HG02642 (cell line): ENCODE measurements around the gene DLG2.
"Not testable (repeated sequence)": the region's sequence is repeated elsewhere in the genome, so short reads cannot be mapped to it uniquely, and the experiment has no call there.

ENCODE experiments used
- ATAC-seq: cut with Tn5 transposase; IDR thresholded peaks from one replicate; pipeline ENCODE4 v1.9.1; 2021; ENCODE audit warnings: mild to moderate bottlenecking; ENCODE audit not compliant: unreplicated experiment, poor library complexity

DLG2 gene

GRCh38 chr11:84819537-84819936, 807.6 kb downstream of the DLG2 start:
- ATAC-seq = no peak

GRCh38 chr11:84819128-84819527, 808.0 kb downstream of the DLG2 start:
- ATAC-seq = no peak

DNA sequence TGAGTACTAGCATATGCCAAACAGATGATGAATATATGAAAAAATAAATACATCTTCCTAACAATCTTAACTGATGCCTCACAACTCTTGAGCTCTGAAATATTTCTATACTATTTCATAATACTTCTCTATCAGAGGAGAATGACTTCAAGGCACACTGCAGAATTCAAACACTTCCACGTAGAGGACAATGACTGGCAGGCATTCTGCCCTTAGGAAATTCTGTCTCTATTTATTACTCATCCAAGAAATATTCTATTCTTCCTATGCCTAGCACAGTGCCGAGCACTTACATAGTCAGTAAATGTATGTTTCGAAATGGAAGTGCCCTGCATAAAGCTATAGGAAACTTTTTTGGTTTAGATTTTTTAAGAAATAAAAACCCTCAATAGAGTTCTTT, 809.1 kb downstream of the DLG2 start:
- no peak for ATAC-seq

DNA sequence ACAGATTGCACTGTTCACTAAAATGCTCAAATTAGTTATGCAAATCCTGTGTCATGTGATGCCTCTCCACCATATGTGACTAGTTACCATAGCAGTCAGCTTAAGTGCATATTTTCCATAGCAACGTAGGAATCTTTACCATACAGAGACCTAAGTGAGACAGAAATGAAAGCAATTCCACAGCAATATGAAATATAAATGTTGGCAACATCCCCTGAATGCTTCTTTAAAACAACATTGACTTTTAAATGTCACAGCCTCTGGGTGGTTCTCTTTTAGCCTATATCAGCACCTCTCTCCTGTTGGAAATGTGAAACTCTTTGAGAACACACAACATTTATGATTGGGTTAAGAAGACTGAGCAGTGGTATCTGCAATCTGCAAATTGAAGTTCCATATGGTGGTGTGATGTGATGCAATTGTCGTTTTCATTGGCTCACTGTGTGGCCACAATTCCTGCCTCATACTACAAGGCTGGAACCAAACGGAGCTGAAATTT, 814.6 kb downstream of the DLG2 start:
- no peak for ATAC-seq

DNA sequence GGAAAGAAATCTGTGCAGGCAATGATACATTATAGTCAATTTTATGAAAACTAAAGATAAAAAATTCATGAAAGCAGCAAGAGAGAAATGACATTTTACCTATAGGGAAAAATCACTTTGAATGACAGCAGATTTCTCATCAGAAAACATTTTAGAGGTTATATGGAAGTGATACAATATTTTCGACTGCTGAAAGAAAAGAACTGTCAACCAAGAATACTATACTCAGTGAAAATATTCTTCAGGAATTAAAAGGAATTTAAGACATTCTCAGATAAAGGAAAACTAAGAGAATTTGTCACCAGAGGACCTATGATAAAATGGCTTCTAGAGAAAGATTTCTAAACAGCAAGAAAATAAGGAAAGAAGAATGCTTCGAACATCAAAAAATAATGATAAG, 820.8 kb downstream of the DLG2 start:
- no peak for ATAC-seq

GRCh38 chr11:84804041-84804440, 823.1 kb downstream of the DLG2 start:
- no peak for ATAC-seq

DNA sequence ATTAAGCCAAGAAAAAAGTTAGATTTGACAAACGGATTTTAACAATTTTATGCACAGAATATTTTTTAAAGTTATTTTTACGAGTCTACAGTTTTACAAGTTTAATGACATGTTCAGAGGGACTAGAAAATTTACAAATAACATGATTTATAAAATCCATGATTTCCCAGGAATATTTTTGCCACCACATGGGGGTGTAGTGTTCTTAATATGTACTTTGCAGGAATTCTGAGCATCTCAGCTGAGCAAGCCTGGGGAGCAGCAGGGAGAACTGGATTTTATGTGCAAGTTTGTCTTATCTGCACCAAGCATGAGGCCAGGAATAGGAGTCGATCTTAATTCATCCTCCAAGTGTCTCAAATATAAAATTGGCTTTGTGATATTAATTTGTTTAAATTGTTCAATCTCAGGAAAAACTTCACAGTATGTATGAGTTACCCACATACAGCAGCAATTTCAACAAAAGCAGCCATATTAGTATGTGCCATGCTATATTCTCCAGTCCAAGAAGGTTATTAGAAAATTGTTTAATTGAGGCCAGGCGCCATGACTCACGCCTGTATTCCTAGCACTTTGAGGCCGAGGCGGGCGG, 826.3 kb downstream of the DLG2 start:
- no peak for ATAC-seq

- no peak for ATAC-seq
Observed at GRCh38 chr11:84799112-84799511, 828.0 kb downstream of the DLG2 start.

- no peak for ATAC-seq
Observed at GRCh38 chr11:84795698-84796097, 831.4 kb downstream of the DLG2 start.

GRCh38 chr11:84794663-84795443, 832.3 kb downstream of the DLG2 start:
- ATAC-seq = no peak

GRCh38 chr11:84793318-84793717, 833.8 kb downstream of the DLG2 start:
- no peak for ATAC-seq

DNA sequence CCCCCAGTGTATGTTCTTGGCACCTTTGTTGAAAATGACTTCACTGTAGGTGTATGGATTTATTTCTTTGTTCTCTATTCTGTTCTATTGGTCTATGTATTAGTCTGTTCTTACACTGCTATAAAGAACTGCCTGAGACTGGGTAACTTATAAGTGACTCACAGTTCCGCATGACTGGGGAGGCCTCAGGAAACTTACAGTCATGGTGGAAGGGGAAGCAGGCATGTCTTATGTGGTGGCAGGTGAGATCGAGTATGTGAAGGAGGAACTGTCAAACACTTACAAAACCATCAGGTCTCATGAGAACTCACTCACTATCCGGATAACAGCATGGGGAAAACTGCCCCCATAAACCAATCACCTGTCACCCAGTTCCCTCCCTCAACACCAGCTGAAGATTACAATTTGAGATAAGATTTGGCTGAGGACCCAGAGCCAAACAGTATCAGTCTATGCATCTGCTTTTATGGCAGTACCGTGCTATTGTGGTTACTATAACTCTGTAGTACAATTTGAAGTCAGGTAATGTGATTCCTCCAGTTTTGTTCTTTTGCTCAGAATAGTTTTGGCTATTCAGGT, 836.2 kb downstream of the DLG2 start:
- no peak for ATAC-seq

DNA sequence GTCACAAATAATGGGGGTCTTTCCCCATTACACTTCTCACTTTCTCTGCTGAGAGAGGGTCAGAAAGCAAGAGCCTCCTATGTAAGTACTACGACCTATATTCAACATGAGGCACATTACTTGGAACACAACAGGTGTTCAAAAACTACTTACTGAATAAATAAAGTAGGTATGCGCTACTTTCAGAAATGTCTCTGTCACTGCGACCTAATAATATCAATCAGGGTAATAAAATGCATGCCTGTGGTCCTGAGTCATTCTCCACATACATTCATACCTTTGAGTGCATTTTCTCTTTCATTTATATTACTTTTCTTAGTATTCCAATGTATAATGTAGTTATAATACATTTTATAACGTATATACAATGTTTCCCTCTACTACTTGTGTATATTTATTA, 838.9 kb downstream of the DLG2 start:
- ATAC-seq = no peak

DNA sequence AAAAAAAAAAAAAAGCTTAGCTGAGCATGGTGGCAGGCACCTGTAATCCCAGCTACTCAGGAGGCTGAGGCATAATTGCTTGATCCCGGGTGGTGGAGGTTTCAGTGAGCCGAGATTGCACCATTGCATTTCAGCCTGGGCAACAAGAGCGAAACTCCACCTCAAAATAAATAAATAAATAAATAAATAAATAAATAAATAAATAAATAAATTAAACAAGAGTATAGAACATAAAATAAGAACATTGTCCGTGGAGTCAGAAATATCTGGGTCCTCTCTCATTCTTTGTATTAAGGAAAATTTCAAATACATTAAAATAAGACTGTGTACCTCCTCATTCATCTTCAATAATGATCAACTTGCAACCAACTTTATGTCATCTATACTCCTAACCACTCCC, 843.0 kb downstream of the DLG2 start:
- ATAC-seq = not testable (repeated sequence)

DNA sequence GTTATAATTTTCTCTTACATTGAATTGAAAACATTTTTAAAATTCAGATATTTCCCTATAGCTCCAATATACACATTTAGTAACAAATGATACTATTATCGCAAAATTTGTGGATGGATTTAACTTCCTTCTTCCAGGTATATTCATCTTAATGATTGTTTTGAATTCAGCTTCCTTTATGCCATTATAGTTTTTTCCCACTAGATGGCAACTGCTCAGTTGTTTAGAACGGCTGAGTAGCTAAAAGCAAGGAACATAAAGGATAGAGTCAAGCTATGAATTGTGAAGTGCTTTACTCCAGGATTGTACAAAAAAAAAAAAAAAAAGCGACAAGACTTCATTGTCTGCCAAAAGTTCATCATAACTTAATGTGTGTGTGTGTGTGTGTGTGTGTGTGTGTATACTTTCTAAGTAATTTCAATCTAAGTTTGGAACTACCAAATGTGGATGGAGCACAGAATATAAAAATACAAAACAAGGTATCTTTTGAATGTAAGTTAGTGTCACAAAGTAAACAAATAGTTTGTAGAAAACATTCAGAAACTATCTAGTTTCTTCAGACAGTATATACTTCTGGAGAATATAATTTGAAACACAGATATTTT, 846.4 kb downstream of the DLG2 start:
- no peak for ATAC-seq

DNA sequence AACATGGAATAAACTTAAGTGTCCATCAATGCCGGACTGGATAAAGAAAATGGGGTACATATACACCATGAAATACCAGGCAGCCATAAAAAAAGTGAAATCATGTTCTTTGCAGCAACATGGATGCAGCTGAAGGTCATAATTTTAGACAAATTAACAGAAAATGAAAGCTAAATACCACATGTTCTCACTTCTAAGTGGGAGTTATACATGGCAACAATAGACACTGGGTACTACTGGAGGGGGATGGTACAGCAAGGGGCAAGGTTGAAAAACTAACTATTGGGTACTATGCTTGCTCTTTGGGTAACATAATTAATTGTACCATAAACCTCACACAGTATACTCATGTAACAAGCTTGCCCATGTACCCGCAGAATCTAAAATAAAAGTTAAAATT, 851.6 kb downstream of the DLG2 start:
- ATAC-seq = no peak

- no peak for ATAC-seq
Observed at GRCh38 chr11:84763931-84764330, 863.2 kb downstream of the DLG2 start.

DNA sequence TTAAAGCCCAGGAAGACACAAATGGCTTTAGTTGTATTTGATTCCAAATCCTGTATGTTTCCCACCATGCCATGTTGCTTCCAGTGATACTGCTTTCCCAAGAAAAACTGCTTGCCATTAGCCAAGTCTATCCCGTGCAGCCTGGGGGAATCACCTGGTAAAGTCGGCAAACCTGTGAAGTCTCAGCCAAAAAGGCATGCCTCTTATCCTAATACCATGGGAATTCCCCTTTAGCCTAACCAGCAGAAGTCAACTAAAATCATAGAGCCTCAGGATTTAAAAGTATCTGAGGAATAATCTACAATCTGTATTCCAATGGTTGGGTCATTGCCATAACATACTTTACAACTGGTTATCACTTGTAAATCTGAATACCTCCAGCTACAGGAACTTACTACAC, 869.4 kb downstream of the DLG2 start:
- no peak for ATAC-seq

DNA sequence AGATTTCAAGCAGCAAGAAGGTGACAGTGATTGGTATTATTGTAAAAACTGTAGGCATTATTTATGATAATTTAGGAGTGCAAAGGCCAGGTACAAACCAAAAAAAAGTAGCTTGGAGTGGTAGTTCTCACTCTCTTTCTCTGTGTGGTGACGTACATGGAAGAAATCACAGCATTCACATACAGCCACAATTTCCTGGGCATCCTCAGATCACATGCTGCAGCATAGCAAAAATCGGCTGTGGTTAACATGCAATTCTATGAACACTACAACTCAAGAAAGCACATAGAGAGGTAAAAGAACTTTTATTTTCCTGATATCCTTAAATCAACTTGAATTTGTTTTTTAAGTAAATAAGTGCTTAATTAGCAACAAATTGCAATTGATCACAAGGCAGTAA, 875.8 kb downstream of the DLG2 start:
- no peak for ATAC-seq

- no peak for ATAC-seq
Observed at GRCh38 chr11:84747871-84748270, 879.3 kb downstream of the DLG2 start.

DNA sequence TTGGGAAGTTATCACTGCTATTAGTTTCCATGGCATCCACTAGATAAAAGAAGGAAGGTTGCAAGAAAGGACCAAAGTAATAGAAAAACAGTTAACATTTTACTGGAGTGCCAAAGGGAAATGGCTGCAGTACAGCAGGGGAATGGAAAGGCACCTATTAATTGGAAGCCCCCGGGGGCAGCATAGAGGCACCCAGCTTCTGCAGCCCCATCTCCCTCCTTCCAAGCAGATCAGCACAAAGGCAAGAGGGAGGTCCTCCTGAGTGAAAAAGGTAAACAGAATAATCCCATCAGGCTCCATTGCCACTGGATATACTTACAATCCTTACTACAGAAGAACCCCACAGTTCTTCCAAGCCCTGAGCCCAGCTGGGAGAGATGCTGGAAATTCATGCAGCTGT, 887.1 kb downstream of the DLG2 start:
- ATAC-seq = no peak
